Omental fat pad (tissue), 4 donors: ENCODE data around the gene NKX2-1. TPM values are rescaled to one million over a fixed set of nuclear protein-coding genes. Genes with fewer than 3 reads are reported as not detected.

ENCODE experiments used
- ATAC-seq: fragments of 150-250 bp; one replicate; pipeline ENCODE4 v1.9.1; 2016; ENCODE audit warnings: mild to moderate bottlenecking, moderate library complexity; ENCODE audit not compliant: low FRiP score
- DNase-seq: peaks from one replicate; pipeline ENCODE4 v3.0.0-alpha.2; 2019; ENCODE audit warnings: low spot score
- total RNA-seq, 4 donors: library from RNA; depleted of rRNA; stranded (reverse); fragments of >200 nt; gene quantifications; one replicate each; pipeline ENCODE4 v1.1.0, GENCODE V29; 2016
- TF ChIP-seq, protein P1 (sequence below), 3 donors: fragments of 450-650 bp; IDR thresholded peaks; one replicate each; pipeline ENCODE4 v1.5.1; 2016 to 2017; ENCODE audit warnings: antibody characterized with exemption in 3 of 3, mild to moderate bottlenecking in 3 of 3, moderate library complexity in 2 of 3

The NKX2-1 gene
- total RNA-seq, 4 donors from 2014 or later, result not detected

DNA sequence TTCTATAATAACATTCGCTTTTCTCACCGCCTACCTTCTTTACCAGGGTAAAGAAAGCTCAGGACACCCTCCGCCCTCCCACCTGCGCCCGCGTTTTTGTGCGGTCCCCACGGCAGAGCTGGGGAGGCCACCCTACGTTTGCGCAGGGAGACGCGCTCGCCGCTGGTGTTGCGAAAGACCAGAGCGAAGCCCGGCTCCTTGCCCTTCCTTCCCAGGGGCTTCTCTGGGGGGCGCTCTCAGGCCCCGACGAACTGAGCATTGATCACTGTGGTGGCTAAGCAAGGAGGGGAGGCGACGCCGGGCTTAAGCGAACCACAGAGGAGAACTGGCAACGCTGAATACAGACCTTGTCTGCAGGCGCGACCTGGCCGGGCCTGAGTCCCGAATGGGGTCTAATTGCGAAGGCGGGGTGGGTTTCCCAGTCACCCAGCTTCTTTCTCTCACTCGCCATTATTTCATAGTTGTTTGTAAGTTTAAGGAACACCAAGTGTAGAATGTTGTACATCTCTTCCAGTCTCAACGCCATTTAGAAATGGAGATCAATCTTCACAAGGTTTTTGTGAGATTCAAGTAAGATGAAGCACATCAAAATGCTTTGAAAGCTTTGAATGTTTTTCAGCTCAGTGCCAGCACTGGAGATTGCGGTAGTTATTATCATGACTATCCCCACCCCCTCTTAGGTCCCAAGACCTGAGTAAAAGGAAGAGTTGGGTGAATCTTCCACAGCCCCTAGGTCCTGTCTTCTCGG is 1.7 kb upstream of the NKX2-1 start:
- TF ChIP-seq, protein P1, sequence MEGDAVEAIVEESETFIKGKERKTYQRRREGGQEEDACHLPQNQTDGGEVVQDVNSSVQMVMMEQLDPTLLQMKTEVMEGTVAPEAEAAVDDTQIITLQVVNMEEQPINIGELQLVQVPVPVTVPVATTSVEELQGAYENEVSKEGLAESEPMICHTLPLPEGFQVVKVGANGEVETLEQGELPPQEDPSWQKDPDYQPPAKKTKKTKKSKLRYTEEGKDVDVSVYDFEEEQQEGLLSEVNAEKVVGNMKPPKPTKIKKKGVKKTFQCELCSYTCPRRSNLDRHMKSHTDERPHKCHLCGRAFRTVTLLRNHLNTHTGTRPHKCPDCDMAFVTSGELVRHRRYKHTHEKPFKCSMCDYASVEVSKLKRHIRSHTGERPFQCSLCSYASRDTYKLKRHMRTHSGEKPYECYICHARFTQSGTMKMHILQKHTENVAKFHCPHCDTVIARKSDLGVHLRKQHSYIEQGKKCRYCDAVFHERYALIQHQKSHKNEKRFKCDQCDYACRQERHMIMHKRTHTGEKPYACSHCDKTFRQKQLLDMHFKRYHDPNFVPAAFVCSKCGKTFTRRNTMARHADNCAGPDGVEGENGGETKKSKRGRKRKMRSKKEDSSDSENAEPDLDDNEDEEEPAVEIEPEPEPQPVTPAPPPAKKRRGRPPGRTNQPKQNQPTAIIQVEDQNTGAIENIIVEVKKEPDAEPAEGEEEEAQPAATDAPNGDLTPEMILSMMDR (IDR thresholded peaks at IDR 0.05), result no peak
- ATAC-seq, result no peak
- DNase-seq, result no peak

DNA sequence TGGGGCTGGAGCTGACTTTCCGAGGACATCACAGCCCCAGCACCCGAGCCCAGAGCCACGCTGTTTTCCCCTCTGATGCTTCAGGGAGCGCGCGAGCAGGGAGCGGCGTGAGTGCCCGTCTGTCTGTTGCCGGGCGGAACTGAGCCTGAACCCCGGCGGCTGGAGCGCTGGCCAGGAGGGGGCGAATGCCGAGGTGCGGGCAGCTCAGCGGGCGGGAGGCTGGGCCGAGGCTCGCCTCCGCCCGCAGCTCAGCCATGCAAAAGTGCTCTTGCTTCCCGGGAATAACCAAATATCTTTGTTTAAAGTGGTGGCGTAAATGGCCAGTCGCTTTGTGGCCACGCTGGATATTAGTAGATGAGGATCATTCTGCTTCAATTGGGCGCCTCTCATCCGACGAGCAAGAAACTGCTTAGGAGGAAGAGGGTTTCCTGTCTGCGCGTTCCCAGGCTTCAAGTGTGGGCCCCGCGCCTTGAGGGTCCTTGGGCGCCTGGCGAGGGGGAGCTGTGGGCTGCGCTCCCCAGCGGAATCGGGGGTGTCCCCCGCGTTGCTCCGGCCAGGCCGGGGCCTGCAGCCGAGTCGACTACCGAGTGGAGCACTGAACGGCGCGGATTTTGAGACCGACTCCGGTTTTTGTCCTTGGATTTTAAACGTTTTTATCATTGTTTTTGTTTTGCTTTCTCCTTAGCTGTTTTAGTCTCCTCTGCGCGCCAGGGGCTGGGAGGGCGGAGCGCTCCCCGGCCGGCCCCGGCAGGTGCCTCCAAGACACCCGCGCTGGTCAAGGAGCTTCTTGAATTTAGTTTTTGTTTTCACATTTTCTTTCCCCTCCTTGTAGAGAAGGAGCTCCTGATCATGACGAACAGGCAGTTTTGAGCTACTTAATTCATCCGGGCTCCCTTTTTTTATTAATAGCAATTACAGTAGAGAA is 831 bp upstream of the NKX2-1 start:
- DNase-seq (no peak), ATAC-seq (no peak)
- TF ChIP-seq, protein P1 (IDR thresholded peaks at IDR 0.05), result no peak

DNA sequence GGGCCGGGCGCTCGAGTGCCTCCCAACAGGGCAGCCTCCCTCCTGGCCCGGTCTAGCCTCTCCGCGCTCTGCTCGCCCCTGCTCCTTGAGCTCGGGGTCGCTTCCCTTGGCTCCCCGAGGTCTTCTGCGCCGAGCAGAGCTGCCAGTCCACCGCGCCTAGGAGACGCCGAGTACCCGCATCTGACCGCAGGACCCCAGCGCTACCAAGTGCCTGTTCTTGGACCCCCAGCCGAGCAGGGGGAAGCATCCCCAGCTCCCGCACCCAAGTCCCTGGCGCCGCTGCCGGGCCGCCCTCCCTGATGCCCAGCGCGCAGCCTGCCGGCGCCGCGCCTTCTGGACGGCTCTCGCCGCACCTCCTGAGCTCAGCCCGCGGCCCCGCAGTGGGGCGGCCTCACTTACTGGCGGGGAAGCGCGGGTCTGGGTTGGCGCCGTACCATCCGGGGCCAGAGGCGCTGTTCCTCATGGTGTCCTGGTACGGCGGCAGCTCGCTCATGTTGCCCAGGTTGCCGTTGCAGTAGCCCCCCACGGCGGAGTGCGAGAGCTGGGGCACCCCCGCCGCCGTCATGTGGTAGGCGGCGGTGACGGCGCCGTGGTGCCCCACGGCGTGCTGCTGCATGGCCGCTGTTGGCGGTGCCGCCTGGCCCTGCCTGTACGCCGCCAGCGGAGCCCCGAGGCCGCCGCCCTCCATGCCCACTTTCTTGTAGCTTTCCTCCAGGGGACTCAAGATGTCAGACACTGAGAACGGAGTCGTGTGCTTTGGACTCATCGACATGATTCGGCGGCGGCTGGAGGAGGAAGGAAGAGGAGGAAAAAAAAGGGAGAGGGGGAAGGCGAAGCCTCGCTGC is 1.2 kb downstream of the NKX2-1 start:
- no peak for ATAC-seq
- TF ChIP-seq, protein P1 (IDR thresholded peaks at IDR 0.05), result no peak
- DNase-seq, result no peak

- DNase-seq (no peak), ATAC-seq (no peak)
- TF ChIP-seq, protein P1 (IDR thresholded peaks at IDR 0.05), result no peak
Observed at GRCh38 chr14:36518031-36518585, 1.9 kb downstream of the NKX2-1 start.

GRCh38 chr14:36517242-36518030 is 2.6 kb downstream of the NKX2-1 start:
- DNase-seq (no peak), ATAC-seq (no peak)
- TF ChIP-seq, protein P1 (IDR thresholded peaks at IDR 0.05), result no peak
